HCT116 (cell line): ENCODE results near the gene PRAME. TPM values are rescaled to one million over a fixed set of nuclear protein-coding genes. Genes with fewer than 3 reads are reported as not detected.

Source experiments
- ATAC-seq: fragments of 200-7000 bp; cut with Tn5 transposase; 2 replicates; pipeline ENCODE4 v1.9.1; 2020; ENCODE audit warnings: mild to moderate bottlenecking, moderate library complexity
- BruUV-seq: library from RNA; stranded (reverse); fragments of 400-500 nt; replicated peaks from 2 replicates; lab custom pipeline; 2021; lab: Mats Ljungman, UMichigan
- CTCF ChIA-PET: fragments of 300-600 bp; sonication (Branson Sonifier 250); formaldehyde crosslinking; loops from one replicate; lab custom pipeline; 2021; ENCODE audit warnings: antibody characterized with exemption; lab: Charles Lee
- POLR2A ChIA-PET: fragments of 300-600, 350-600 bp; sonication (Branson Sonifier 250); formaldehyde crosslinking; loops from one replicate; lab custom pipeline; 2021; ENCODE audit warnings: antibody characterized with exemption; lab: Charles Lee
- RAD21 ChIA-PET, 2 experiments: fragments of 300-600 bp; sonication (Branson Sonifier 250); formaldehyde crosslinking; loops; one replicate each; lab custom pipeline; 2023; ENCODE audit warnings: low total read pairs in 2 of 2; ENCODE audit not compliant: uncharacterized antibody in 2 of 2, unreplicated experiment in 2 of 2, low non-redundant PET in 1 of 2; lab: Charles Lee
- DNase-seq: peaks from one replicate; pipeline ENCODE4 v3.0.0-alpha.2; 2010; ENCODE audit warnings: low read depth, low spot score
- H2AFZ ChIP-seq: fragments of 200-600 bp; shearing (Covaris generic), sonication (generic); 2 replicates; pipeline ENCODE4 v1.6.1; 2017; ENCODE audit warnings: low read depth, mixed run types, mixed read lengths, antibody characterized with exemption, low read length; ENCODE audit not compliant: poor library complexity, severe bottlenecking
- H3K27ac ChIP-seq: 2 replicates; pipeline ENCODE4 v1.5.1; 2012; ENCODE audit warnings: low read depth, low read length
- H3K27me3 ChIP-seq: fragments of 200-600 bp; sonication (generic); 2 replicates; pipeline ENCODE4 v1.6.1; 2016; ENCODE audit warnings: mixed run types, low read length, mixed read lengths; ENCODE audit not compliant: insufficient read depth
- H3K36me3 ChIP-seq, 2 experiments: fragments of 200-500 bp in 1 of 2; fragments of 200-600 bp in 1 of 2; sonication (Bioruptor generic) in 1 of 2; sonication (generic) in 1 of 2; 2 replicates each; pipeline versions ENCODE4 v1.5.1 to v1.6.1; 2014 to 2016; ENCODE audit warnings: low read length in 2 of 2, inconsistent platforms in 1 of 2, mixed read lengths in 1 of 2, mixed run types in 1 of 2; ENCODE audit not compliant: insufficient read depth in 2 of 2, control insufficient read depth in 1 of 2
- H3K4me1 ChIP-seq, 2 experiments: fragments of 200-600 bp in 1 of 2; sonication (generic) in 1 of 2; 2 replicates each; pipeline versions ENCODE4 v1.5.1 to v1.6.1; 2012 to 2017; ENCODE audit warnings: low read length in 2 of 2, inconsistent platforms in 1 of 2, mild to moderate bottlenecking in 1 of 2, mixed read lengths in 1 of 2, mixed run types in 1 of 2, moderate library complexity in 1 of 2; ENCODE audit not compliant: insufficient read depth in 2 of 2, control insufficient read depth in 1 of 2
- H3K4me2 ChIP-seq: fragments of 200-600 bp; sonication (generic); 2 replicates; pipeline ENCODE4 v1.6.1; 2017; ENCODE audit warnings: mixed run types, low read length, mixed read lengths
- H3K4me3 ChIP-seq, 2 experiments: fragments of 200-600 bp in 1 of 2; sonication (generic) in 1 of 2; replicated peaks in 1 of 2; 2 replicates each; pipeline ENCODE4 v1.5.1; 2011 to 2016; ENCODE audit warnings: low read length in 2 of 2, control low read depth in 1 of 2, low read depth in 1 of 2, mild to moderate bottlenecking in 1 of 2, mixed read lengths in 1 of 2, mixed run types in 1 of 2
- H3K79me2 ChIP-seq: fragments of 200-600 bp; sonication (generic); 2 replicates; pipeline ENCODE4 v1.6.1; 2017; ENCODE audit warnings: mild to moderate bottlenecking, mixed run types, low read length, moderate library complexity, mixed read lengths; ENCODE audit not compliant: insufficient read depth
- H3K9ac ChIP-seq: fragments of 200-600 bp; sonication (generic); 2 replicates; pipeline ENCODE4 v1.6.1; 2016; ENCODE audit warnings: low read length, mixed read lengths
- H3K9me2 ChIP-seq: fragments of 200-600 bp; sonication (generic), shearing (Covaris generic); 2 replicates; pipeline ENCODE4 v1.6.1; 2017; ENCODE audit warnings: mixed run types, mild to moderate bottlenecking, moderate library complexity; ENCODE audit not compliant: insufficient read depth
- H3K9me3 ChIP-seq, 2 experiments: fragments of 200-500 bp in 1 of 2; fragments of 200-600 bp in 1 of 2; sonication (Bioruptor generic) in 1 of 2; sonication (generic) in 1 of 2; 2 replicates each; pipeline ENCODE4 v1.6.1; 2014 to 2017; ENCODE audit warnings: low read length in 2 of 2, mixed read lengths in 2 of 2, inconsistent platforms in 1 of 2, low read depth in 1 of 2, mild to moderate bottlenecking in 1 of 2, mixed run types in 1 of 2, moderate library complexity in 1 of 2; ENCODE audit not compliant: control insufficient read depth in 1 of 2, insufficient read depth in 1 of 2
- H4K20me1 ChIP-seq: fragments of 200-600 bp; sonication (generic), shearing (Covaris generic); 2 replicates; pipeline ENCODE4 v1.6.1; 2017; ENCODE audit warnings: mixed run types, mild to moderate bottlenecking, moderate library complexity; ENCODE audit not compliant: insufficient read depth
- FOSL1 ChIP-seq: IDR thresholded peaks from 2 replicates; pipeline ENCODE4 v1.6.1; 2012; ENCODE audit warnings: low read depth
- POLR2A ChIP-seq: IDR thresholded peaks from 2 replicates; pipeline ENCODE4 v1.7.0; 2011; ENCODE audit warnings: borderline replicate concordance; ENCODE audit not compliant: insufficient read depth, insufficient read length; ENCODE audit errors: extremely low read depth
- intact Hi-C: fragments of 100-400 bp; cut with micrococcal nuclease; formaldehyde crosslinking; loops from 2 replicates; pipeline ENCODE4 v1.10.0; 2022
- total RNA-seq: library from RNA; stranded (reverse); gene quantifications from one replicate; pipeline ENCODE4 v1.2.1, GENCODE V29; 2021; ENCODE audit not compliant: unreplicated experiment
- TF ChIP-seq, protein P1 (sequence below): IDR thresholded peaks from 2 replicates; pipeline ENCODE4 v1.6.1; 2011; ENCODE audit warnings: mild to moderate bottlenecking, low read length, moderate library complexity; ENCODE audit not compliant: insufficient replicate concordance; ENCODE audit errors: extremely low read depth

Gene PRAME
- total RNA-seq, 1 experiment from 2014 or later: 28.4 TPM

DNA sequence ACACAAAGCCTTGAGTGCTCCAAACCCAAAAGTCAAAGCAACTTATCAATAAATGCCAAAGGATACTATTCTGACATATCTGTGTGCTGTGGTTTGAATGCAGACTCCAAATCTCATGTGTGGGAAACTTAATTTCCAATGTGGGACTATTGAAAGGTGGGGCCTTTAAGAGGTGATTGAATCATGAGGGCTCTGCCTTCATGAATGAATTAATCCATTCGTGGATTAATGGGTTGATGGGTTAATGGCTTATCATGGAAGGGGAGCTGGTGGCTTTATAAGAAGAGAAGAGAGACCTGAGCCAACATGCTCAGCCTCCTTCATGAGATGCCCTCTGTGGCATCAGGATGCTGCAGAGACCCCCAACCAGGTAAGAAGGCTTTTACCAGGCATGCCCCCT, 22.1 kb downstream of the PRAME start:
- no TSS peak for BruUV-seq
- no peaks in the 10 kb centered on the region for H3K79me2 ChIP-seq
- TF ChIP-seq FOSL1: no peak
- TF ChIP-seq, protein P1, sequence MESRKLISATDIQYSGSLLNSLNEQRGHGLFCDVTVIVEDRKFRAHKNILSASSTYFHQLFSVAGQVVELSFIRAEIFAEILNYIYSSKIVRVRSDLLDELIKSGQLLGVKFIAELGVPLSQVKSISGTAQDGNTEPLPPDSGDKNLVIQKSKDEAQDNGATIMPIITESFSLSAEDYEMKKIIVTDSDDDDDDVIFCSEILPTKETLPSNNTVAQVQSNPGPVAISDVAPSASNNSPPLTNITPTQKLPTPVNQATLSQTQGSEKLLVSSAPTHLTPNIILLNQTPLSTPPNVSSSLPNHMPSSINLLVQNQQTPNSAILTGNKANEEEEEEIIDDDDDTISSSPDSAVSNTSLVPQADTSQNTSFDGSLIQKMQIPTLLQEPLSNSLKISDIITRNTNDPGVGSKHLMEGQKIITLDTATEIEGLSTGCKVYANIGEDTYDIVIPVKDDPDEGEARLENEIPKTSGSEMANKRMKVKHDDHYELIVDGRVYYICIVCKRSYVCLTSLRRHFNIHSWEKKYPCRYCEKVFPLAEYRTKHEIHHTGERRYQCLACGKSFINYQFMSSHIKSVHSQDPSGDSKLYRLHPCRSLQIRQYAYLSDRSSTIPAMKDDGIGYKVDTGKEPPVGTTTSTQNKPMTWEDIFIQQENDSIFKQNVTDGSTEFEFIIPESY: no peak
- H4K20me1 ChIP-seq: no peaks in the 10 kb centered on the region
- no peaks in the 10 kb centered on the region for H3K9me2 ChIP-seq
- ChIA-PET CTCF (no interaction called here), POLR2A (interaction anchor here (0.5 kb wide), 1 partner anchor 39 kb away, joined by 3 read pairs; no protein-coding TSS in a partner anchor), RAD21 (no interaction called here)
- intact Hi-C loops: no loop called here
- DNase-seq: no peak
- no peak overlapping the region for H3K4me2 ChIP-seq
- no peaks in the 10 kb centered on the region for H3K4me1 ChIP-seq
- H3K4me3 ChIP-seq: no peak overlapping the region
- H3K36me3 ChIP-seq: no peaks in the 10 kb centered on the region
- H2AFZ ChIP-seq: no peak overlapping the region
- no peak for ATAC-seq
- H3K27me3 ChIP-seq: no peaks in the 10 kb centered on the region
- no peaks in the 10 kb centered on the region for H3K9me3 ChIP-seq
- H3K9ac ChIP-seq: no peak overlapping the region
- H3K27ac ChIP-seq: no peak overlapping the region

DNA sequence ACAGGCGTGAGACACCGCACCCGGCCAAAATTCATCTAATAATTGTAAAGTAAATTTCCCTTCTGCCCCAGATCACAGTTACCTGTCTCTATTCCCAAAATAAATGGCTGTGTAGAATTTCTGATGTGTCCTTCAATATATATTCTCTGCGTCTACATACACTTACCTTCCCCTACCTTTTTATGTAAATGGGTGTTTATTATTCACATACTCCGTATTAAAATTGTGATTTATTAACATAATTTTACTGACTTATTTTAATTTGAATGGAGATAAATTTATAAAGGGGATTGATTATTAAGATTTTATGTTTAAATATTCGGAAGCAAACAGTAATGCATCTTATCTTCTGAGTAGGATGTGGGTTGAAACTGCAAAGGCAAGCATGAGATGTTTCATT, 22.6 kb downstream of the PRAME start:
- Histone ChIP-seq H3K4me2 (no peak overlapping the region), H4K20me1 (no peaks in the 10 kb centered on the region), H3K9me3 (no peaks in the 10 kb centered on the region), H2AFZ (no peak overlapping the region), H3K4me3 (no peak overlapping the region), H3K36me3 (no peaks in the 10 kb centered on the region), H3K9me2 (no peaks in the 10 kb centered on the region), H3K4me1 (no peaks in the 10 kb centered on the region), H3K27me3 (no peaks in the 10 kb centered on the region), H3K9ac (no peak overlapping the region), H3K27ac (no peak overlapping the region), H3K79me2 (no peaks in the 10 kb centered on the region)
- ATAC-seq (no peak), DNase-seq (no peak)
- BruUV-seq: no TSS peak
- ChIA-PET CTCF (no interaction called here), RAD21 (no interaction called here), POLR2A (no interaction called here)
- intact Hi-C loops: no loop called here
- no peak for TF ChIP-seq POLR2A
